Natural killer cell (primary cell): ENCODE results near the gene COL6A3. TPM values are rescaled to one million over a fixed set of nuclear protein-coding genes. Genes with fewer than 3 reads are reported as not detected.

Experiments used
- ATAC-seq, 3 donors: fragments of 150-1000 bp in 2 of 3; fragments of 200-7000 bp in 1 of 3; cut with Tn5 transposase; 1 replicate in 1 of 3; 2 replicates in 2 of 3; pipeline ENCODE4 v1.10.0; 2021; ENCODE audit warnings: mild to moderate bottlenecking in 2 of 3, moderate library complexity in 2 of 3
- DNase-seq, 2 donors: peaks; one replicate each; pipeline versions ENCODE4 v3.0.0 to v3.0.0-alpha.2; 2013 to 2021; ENCODE audit warnings: mixed read lengths in 1 of 2
- H3K27ac ChIP-seq: one replicate; pipeline ENCODE4 v1.5.1; 2013; ENCODE audit warnings: mild to moderate bottlenecking, low read length
- H3K27me3 ChIP-seq: one replicate; pipeline ENCODE4 v1.6.1; 2013; ENCODE audit warnings: low read length; ENCODE audit not compliant: control insufficient read depth, insufficient read depth
- H3K36me3 ChIP-seq: one replicate; pipeline ENCODE4 v1.6.1; 2013; ENCODE audit warnings: low read length; ENCODE audit not compliant: control insufficient read depth, insufficient read depth
- H3K4me1 ChIP-seq: one replicate; pipeline ENCODE4 v1.6.1; 2013; ENCODE audit warnings: low read length; ENCODE audit not compliant: control insufficient read depth, insufficient read depth
- H3K4me3 ChIP-seq: one replicate; pipeline ENCODE4 v1.5.1; 2013; ENCODE audit warnings: low read length
- H3K9me3 ChIP-seq: one replicate; pipeline ENCODE4 v1.6.1; 2013; ENCODE audit warnings: low read length; ENCODE audit not compliant: control insufficient read depth, insufficient read depth
- H3K27ac Mint-ChIP-seq, 2 donors: one replicate each; pipeline ENCODE4 v1.8.0; 2022; ENCODE audit warnings: mild to moderate bottlenecking in 2 of 2, mixed read lengths in 2 of 2, moderate library complexity in 1 of 2
- H3K27me3 Mint-ChIP-seq, 2 donors: one replicate each; pipeline ENCODE4 v1.8.0; 2022; ENCODE audit warnings: low read depth in 2 of 2, mixed read lengths in 2 of 2
- H3K36me3 Mint-ChIP-seq: one replicate; pipeline ENCODE4 v1.8.0; 2022; ENCODE audit warnings: mixed read lengths
- H3K4me1 Mint-ChIP-seq, 2 donors: one replicate each; pipeline ENCODE4 v1.8.0; 2022; ENCODE audit warnings: mixed read lengths in 2 of 2
- H3K4me3 Mint-ChIP-seq: one replicate; pipeline ENCODE4 v1.8.0; 2022; ENCODE audit warnings: mild to moderate bottlenecking, moderate library complexity, mixed read lengths
- H3K9me3 Mint-ChIP-seq, 2 donors: one replicate each; pipeline ENCODE4 v1.8.0; 2022; ENCODE audit warnings: mixed read lengths in 2 of 2
- WGBS: methylation state at CpG from one replicate; pipeline ENCODE4 v1.1.7; 2013; ENCODE audit warnings: missing lambda C conversion rate; ENCODE audit not compliant: insufficient coverage; 5-methylcytosine and 5-hydroxymethylcytosine counted together
- intact Hi-C: fragments of 100-400 bp; cut with micrococcal nuclease; formaldehyde crosslinking; loops from one replicate; pipeline ENCODE4 v1.14.2; 2022
- total RNA-seq, 4 donors: library from RNA; stranded (reverse); fragments of 120-200 nt in 1 of 4; gene quantifications; one replicate each; pipeline versions ENCODE4 v1.2.3 to v1.2.4, GENCODE V29; 2013 to 2022
- TF ChIP-seq, protein P1 (sequence below): fragments of 200-600 bp; IDR thresholded peaks from one replicate; pipeline ENCODE4 v1.8.0; 2022; ENCODE audit warnings: antibody characterized with exemption

COL6A3 gene
- total RNA-seq, 3 donors from 2014 or later (not counting 1 experiment from before 2014, with no cell fraction given) = 0.10 to 0.31 (median 0.29) TPM

DNA sequence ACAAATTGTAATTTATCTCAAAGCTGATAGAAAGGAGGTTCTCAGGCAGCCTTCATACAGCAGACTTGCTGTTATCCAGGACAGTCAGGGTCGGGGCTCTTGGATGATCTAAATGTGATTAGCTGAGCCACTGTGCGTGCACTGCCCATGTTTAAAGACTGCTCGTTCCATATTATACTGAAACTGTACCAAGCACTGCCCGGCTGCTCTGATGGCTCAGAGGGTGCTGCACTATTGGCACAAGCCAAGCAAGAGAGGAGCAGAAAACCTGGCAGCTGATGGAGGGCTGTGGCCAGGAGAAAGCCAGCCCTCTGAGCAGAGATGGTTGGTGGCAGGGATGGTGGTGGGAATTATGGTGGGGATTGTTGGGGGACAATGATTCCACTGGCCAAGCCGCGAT lies 63.4 kb downstream of the COL6A3 start:
- Mint-ChIP-seq H3K27ac (no peak overlapping the region), H3K36me3 (no peaks in the 10 kb centered on the region), H3K9me3 (no peaks in the 10 kb centered on the region), H3K4me1 (no peaks in the 10 kb centered on the region), H3K4me3 (no peak overlapping the region), H3K27me3 (peaks cover 5 to 34% of the 10 kb centered on the region in 2 donors)
- Histone ChIP-seq H3K27me3 (no peaks in the 10 kb centered on the region), H3K4me3 (no peak overlapping the region), H3K27ac (no peak overlapping the region), H3K4me1 (no peaks in the 10 kb centered on the region), H3K9me3 (no peaks in the 10 kb centered on the region), H3K36me3 (no peaks in the 10 kb centered on the region)
- WGBS = 88% methylated on average over 6 of the region's 6 CpGs
- intact Hi-C loops = no loop called here
- TF ChIP-seq, protein P1, sequence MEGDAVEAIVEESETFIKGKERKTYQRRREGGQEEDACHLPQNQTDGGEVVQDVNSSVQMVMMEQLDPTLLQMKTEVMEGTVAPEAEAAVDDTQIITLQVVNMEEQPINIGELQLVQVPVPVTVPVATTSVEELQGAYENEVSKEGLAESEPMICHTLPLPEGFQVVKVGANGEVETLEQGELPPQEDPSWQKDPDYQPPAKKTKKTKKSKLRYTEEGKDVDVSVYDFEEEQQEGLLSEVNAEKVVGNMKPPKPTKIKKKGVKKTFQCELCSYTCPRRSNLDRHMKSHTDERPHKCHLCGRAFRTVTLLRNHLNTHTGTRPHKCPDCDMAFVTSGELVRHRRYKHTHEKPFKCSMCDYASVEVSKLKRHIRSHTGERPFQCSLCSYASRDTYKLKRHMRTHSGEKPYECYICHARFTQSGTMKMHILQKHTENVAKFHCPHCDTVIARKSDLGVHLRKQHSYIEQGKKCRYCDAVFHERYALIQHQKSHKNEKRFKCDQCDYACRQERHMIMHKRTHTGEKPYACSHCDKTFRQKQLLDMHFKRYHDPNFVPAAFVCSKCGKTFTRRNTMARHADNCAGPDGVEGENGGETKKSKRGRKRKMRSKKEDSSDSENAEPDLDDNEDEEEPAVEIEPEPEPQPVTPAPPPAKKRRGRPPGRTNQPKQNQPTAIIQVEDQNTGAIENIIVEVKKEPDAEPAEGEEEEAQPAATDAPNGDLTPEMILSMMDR = no peak
- ATAC-seq (no peak), DNase-seq (no peak)

DNA sequence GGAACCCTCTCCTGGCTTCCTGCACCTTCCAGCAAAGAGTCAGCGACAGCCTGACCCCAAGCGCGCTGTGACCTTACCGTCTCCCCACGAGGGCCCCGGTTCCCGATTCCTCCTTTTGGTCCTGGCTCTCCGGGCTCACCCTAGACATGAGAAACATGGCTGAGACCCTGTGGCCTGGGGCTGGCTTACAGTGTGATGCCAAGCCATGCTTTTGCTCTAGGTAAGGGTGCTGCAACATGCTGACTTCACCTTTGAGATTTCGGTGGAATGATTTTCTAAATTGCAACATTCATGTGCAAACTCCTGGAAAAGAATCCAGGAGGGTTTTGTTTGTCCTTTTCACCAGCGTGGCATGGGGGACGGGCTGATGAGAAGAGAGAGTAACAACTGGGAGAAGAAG lies 63.9 kb downstream of the COL6A3 start:
- Histone ChIP-seq H3K36me3 (no peaks in the 10 kb centered on the region), H3K4me3 (no peak overlapping the region), H3K27ac (no peak overlapping the region), H3K27me3 (no peaks in the 10 kb centered on the region), H3K4me1 (no peaks in the 10 kb centered on the region), H3K9me3 (no peaks in the 10 kb centered on the region)
- DNase-seq (no peak), ATAC-seq (no peak)
- Mint-ChIP-seq H3K36me3 (no peaks in the 10 kb centered on the region), H3K27me3 (peaks cover 5 to 34% of the 10 kb centered on the region in 2 donors), H3K9me3 (no peaks in the 10 kb centered on the region), H3K4me3 (no peak overlapping the region), H3K27ac (no peak overlapping the region), H3K4me1 (no peaks in the 10 kb centered on the region)
- TF ChIP-seq, protein P1 = no peak
- 89% methylated on average over 11 of the region's 11 CpGs for WGBS
- intact Hi-C loops = no loop called here

DNA sequence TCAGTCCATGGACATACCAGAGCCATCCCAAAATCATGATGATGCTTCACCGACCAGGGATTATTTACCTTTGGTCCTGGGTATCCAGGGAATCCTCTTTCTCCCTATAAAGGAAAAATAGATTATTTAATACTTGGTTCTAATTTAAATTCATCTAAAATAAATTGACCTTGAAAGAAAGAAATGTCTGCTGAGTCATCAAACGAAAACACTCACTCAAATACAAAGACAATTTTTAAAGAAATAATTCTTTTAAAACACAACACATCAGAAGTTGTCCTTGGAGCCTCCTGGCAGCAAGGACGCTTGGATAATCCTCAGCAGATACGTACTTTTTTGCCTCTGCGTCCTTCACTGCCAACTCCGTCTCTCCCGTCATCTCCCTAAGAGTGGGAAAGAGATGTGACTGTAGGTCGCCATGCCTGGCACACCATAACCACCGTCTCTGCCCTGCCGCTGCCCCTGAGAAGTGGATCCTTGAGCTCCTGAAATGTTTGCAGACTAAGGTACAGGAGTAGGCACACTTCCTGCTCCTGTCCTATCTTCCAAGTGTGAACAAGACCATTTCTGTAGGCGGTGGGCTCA lies 65.6 kb downstream of the COL6A3 start:
- Histone ChIP-seq H3K27ac (no peak overlapping the region), H3K9me3 (no peaks in the 10 kb centered on the region), H3K4me1 (no peaks in the 10 kb centered on the region), H3K36me3 (no peaks in the 10 kb centered on the region), H3K27me3 (no peaks in the 10 kb centered on the region), H3K4me3 (no peak overlapping the region)
- H3K27me3 Mint-ChIP-seq = peaks cover 5 to 38% of the 10 kb centered on the region in 2 donors
- WGBS = 88% methylated on average over 10 of the region's 11 CpGs
- TF ChIP-seq, protein P1 = no peak
- no peak for ATAC-seq
- no peak for DNase-seq
- no peak overlapping the region for H3K27ac Mint-ChIP-seq
- no peaks in the 10 kb centered on the region for H3K4me1 Mint-ChIP-seq
- no peaks in the 10 kb centered on the region for H3K9me3 Mint-ChIP-seq
- H3K4me3 Mint-ChIP-seq = no peak overlapping the region
- H3K36me3 Mint-ChIP-seq = no peaks in the 10 kb centered on the region
- intact Hi-C loops = no loop called here
